Keratinocyte (primary cell): ENCODE data around the gene IL1RAP. TPM values are rescaled to one million over a fixed set of nuclear protein-coding genes. Genes with fewer than 3 reads are reported as not detected.
A peak's percentile ranks its signal among the peaks of the same experiment; 100 is the strongest.

Source experiments
- DNase-seq: peaks from one replicate; pipeline ENCODE4 v3.0.0-alpha.2; 2011; ENCODE audit warnings: low read depth, missing footprints, low spot score
- FAIRE-seq: peaks from 2 replicates; lab custom pipeline; 2011; peaks lifted over from hg19 to GRCh38; lab: Jason Lieb, UNC
- H2AFZ ChIP-seq: 2 replicates; pipeline ENCODE4 v1.6.0; 2012; ENCODE audit warnings: low read length, control low read depth, inconsistent platforms; ENCODE audit not compliant: control insufficient read depth
- H3K27ac ChIP-seq: 2 replicates; pipeline ENCODE4 v1.5.1; 2011; ENCODE audit warnings: low read length; ENCODE audit not compliant: control insufficient read depth, insufficient read depth
- H3K27me3 ChIP-seq: 3 replicates; pipeline ENCODE4 v1.6.0; 2011; ENCODE audit warnings: low read length; ENCODE audit not compliant: control insufficient read depth, insufficient read depth; ENCODE audit errors: extremely low read depth
- H3K36me3 ChIP-seq, 2 experiments: 2 replicates in 1 of 2; 3 replicates in 1 of 2; pipeline ENCODE4 v1.5.1; 2011; ENCODE audit warnings: low read length in 2 of 2, mild to moderate bottlenecking in 1 of 2; ENCODE audit not compliant: control insufficient read depth in 2 of 2, insufficient read depth in 2 of 2; ENCODE audit errors: extremely low read depth in 1 of 2
- H3K4me1 ChIP-seq: 3 replicates; pipeline ENCODE4 v1.5.1; 2011; ENCODE audit warnings: low read length; ENCODE audit not compliant: control insufficient read depth, insufficient read depth; ENCODE audit errors: extremely low read depth
- H3K4me2 ChIP-seq: 3 replicates; pipeline ENCODE4 v1.6.0; 2011; ENCODE audit warnings: low read depth, low read length; ENCODE audit not compliant: control insufficient read depth, insufficient read depth; ENCODE audit errors: extremely low read depth
- H3K4me3 ChIP-seq, 3 experiments: fragments of 200-600 bp in 1 of 3; sonication (generic) in 1 of 3; 2 replicates in 2 of 3; 3 replicates in 1 of 3; pipeline ENCODE4 v1.5.1; 2011 to 2016; ENCODE audit warnings: low read length in 3 of 3, mild to moderate bottlenecking in 3 of 3, control low read depth in 2 of 3, inconsistent platforms in 1 of 3, low read depth in 1 of 3, mixed read lengths in 1 of 3, mixed run types in 1 of 3, moderate library complexity in 1 of 3; ENCODE audit not compliant: control insufficient read depth in 2 of 3, insufficient read depth in 2 of 3; ENCODE audit errors: extremely low read depth in 1 of 3
- H3K79me2 ChIP-seq: 2 replicates; pipeline ENCODE4 v1.6.0; 2012; ENCODE audit warnings: low read length; ENCODE audit not compliant: control insufficient read depth, insufficient read depth
- H3K9ac ChIP-seq: 3 replicates; pipeline ENCODE4 v1.6.0; 2011; ENCODE audit warnings: low read length; ENCODE audit not compliant: control insufficient read depth, insufficient read depth; ENCODE audit errors: extremely low read depth
- H3K9me1 ChIP-seq: 3 replicates; pipeline ENCODE4 v1.6.0; 2011; ENCODE audit warnings: low read length; ENCODE audit not compliant: control insufficient read depth, insufficient read depth; ENCODE audit errors: extremely low read depth
- H3K9me3 ChIP-seq: 2 replicates; pipeline ENCODE4 v1.5.1; 2012; ENCODE audit warnings: low read depth, low read length; ENCODE audit not compliant: control insufficient read depth
- H4K20me1 ChIP-seq: 3 replicates; pipeline ENCODE4 v1.6.0; 2011; ENCODE audit warnings: low read length; ENCODE audit not compliant: control insufficient read depth, insufficient read depth; ENCODE audit errors: extremely low read depth
- CTCF ChIP-seq, 3 experiments: IDR thresholded peaks in 1 of 3; conservative IDR thresholded peaks in 1 of 3; optimal IDR thresholded peaks in 1 of 3; 2 replicates in 2 of 3; 3 replicates in 1 of 3; pipeline versions ENCODE3 to v1.5.1; 2011; ENCODE audit warnings: low read length in 3 of 3, mild to moderate bottlenecking in 3 of 3, moderate library complexity in 2 of 3, control low read depth in 1 of 3, inconsistent platforms in 1 of 3; ENCODE audit not compliant: insufficient read depth in 2 of 3; ENCODE audit errors: extremely low read depth in 1 of 3
- EZH2 ChIP-seq: IDR thresholded peaks from one replicate; pipeline ENCODE4 v1.6.1; 2012; ENCODE audit warnings: inconsistent platforms, mild to moderate bottlenecking, low read length, moderate library complexity
- dilution Hi-C: fragments of 300-500 bp; cut with MboI; formaldehyde crosslinking; loops from one replicate; pipeline ENCODE4 v1.7.0; 2020; ENCODE audit warnings: low sequenced_read_pairs; ENCODE audit not compliant: extremely low pct_ligation_motif_present
- polyA plus RNA-seq, 5 experiments: library from polyadenylated mRNA; depleted of rRNA in 3 of 5; stranded (reverse) in 3 of 5; stranded (forward) in 1 of 5; unstranded in 1 of 5; fragments of >200 nt; gene quantifications; 1 replicate in 1 of 5; 2 replicates in 3 of 5; 3 replicates in 1 of 5; pipeline versions ENCODE4 v1.2.1 to v1.2.3, GENCODE V29; 2011 to 2012; ENCODE audit warnings: missing spikeins in 2 of 5, low read depth in 1 of 5, low replicate concordance in 1 of 5

The IL1RAP gene
- polyA plus RNA-seq, 1 donor (not counting 4 experiments of a cell fraction or from before 2014, with no cell fraction given), result 69.7 TPM

GRCh38 chr3:190541560-190541959 lies 27.7 kb downstream of the IL1RAP start:
- no peaks in the 10 kb centered on the region for H4K20me1 ChIP-seq
- DNase-seq, result no peak
- no peak for FAIRE-seq
- no peak overlapping the region for H3K4me2 ChIP-seq
- no peaks in the 10 kb centered on the region for H3K9me1 ChIP-seq
- no peak overlapping the region for H3K27ac ChIP-seq
- no peak overlapping the region for H3K4me3 ChIP-seq
- no peaks in the 10 kb centered on the region for H3K9me3 ChIP-seq
- TF ChIP-seq CTCF (optimal IDR thresholded peaks at IDR 0.05 in 1 of 3, IDR thresholded peaks at IDR 0.05 in 1 of 3, conservative IDR thresholded peaks at IDR 0.05 in 1 of 3; ENCODE audit: extremely low read depth in 1 of 3, insufficient read depth in 2 of 3, low read length in 3 of 3), result no peak
- no peak for TF ChIP-seq EZH2
- no peaks in the 10 kb centered on the region for H3K27me3 ChIP-seq
- H3K4me1 ChIP-seq, result peaks cover 31% of the 10 kb centered on the region
- no peak overlapping the region for H3K9ac ChIP-seq
- H3K79me2 ChIP-seq, result peaks cover 89% of the 10 kb centered on the region
- dilution Hi-C loops, result no loop called here
- no peak overlapping the region for H2AFZ ChIP-seq
- H3K36me3 ChIP-seq, result peaks cover 3 to 12% of the 10 kb centered on the region in 2 experiments

GRCh38 chr3:190542846-190543245 lies 29.0 kb downstream of the IL1RAP start:
- Histone ChIP-seq H3K9ac (no peak overlapping the region), H3K27ac (peak overlapping the region; percentile 27), H3K4me3 (peak overlapping the region in 1 of 3 experiments; percentile 17), H3K9me1 (no peaks in the 10 kb centered on the region), H4K20me1 (no peaks in the 10 kb centered on the region), H3K36me3 (peaks cover 3 to 17% of the 10 kb centered on the region in 2 experiments), H3K9me3 (no peaks in the 10 kb centered on the region), H2AFZ (no peak overlapping the region), H3K4me2 (no peak overlapping the region), H3K27me3 (no peaks in the 10 kb centered on the region), H3K4me1 (peaks cover 24% of the 10 kb centered on the region), H3K79me2 (peaks cover 91% of the 10 kb centered on the region)
- DNase-seq (no peak), FAIRE-seq (peak; percentile 53)
- no peak for TF ChIP-seq CTCF (optimal IDR thresholded peaks at IDR 0.05 in 1 of 3, IDR thresholded peaks at IDR 0.05 in 1 of 3, conservative IDR thresholded peaks at IDR 0.05 in 1 of 3; ENCODE audit: extremely low read depth in 1 of 3, insufficient read depth in 2 of 3, low read length in 3 of 3)
- no peak for TF ChIP-seq EZH2
- dilution Hi-C loops, result no loop called here
